HUDEP-2 (cell line): ENCODE results near the gene ALG8.

Experiments used
- DNase-seq, 76 experiments: peaks; one replicate each; lab custom pipeline; 2025; ENCODE audit not compliant: unreplicated experiment in 76 of 76; lab: John Stamatoyannopoulos, UW

Gene ALG8

GRCh38 chr11:78161346-78161745 is 21.9 kb upstream of the ALG8 start:
- no peak for DNase-seq

GRCh38 chr11:78160557-78160956 is 21.1 kb upstream of the ALG8 start:
- DNase-seq: no peak

- DNase-seq: no peak
Measured at GRCh38 chr11:78158987-78159652, 19.7 kb upstream of the ALG8 start.

- peak in 13 of 76 experiments; percentile 3 to 48 (median 26) for DNase-seq
Measured at GRCh38 chr11:78156127-78156844, 16.9 kb upstream of the ALG8 start.

- DNase-seq: no peak
Measured at GRCh38 chr11:78151804-78152203, 12.4 kb upstream of the ALG8 start.

- no peak for DNase-seq
Measured at GRCh38 chr11:78150754-78151153, 11.3 kb upstream of the ALG8 start.

GRCh38 chr11:78150346-78150745 is 10.9 kb upstream of the ALG8 start:
- DNase-seq: no peak

GRCh38 chr11:78149646-78150045 is 10.2 kb upstream of the ALG8 start:
- no peak for DNase-seq

- no peak for DNase-seq
Measured at GRCh38 chr11:78147807-78148206, 8.4 kb upstream of the ALG8 start.

- no peak for DNase-seq
Measured at GRCh38 chr11:78145511-78146025, 6.1 kb upstream of the ALG8 start.

GRCh38 chr11:78140392-78141077 is 1.1 kb upstream of the ALG8 start:
- DNase-seq: peak in 1 of 76 experiments; percentile 7

- peak in 62 of 76 experiments; percentile 3 to 75 (median 35) for DNase-seq
Measured at GRCh38 chr11:78138694-78139421, 568 bp downstream of the ALG8 start.

GRCh38 chr11:78138291-78138690 is 1.1 kb downstream of the ALG8 start:
- no peak for DNase-seq

GRCh38 chr11:78132475-78132874 is 7.0 kb downstream of the ALG8 start:
- no peak for DNase-seq

GRCh38 chr11:78131956-78132355 is 7.5 kb downstream of the ALG8 start:
- no peak for DNase-seq

- DNase-seq: no peak
Measured at GRCh38 chr11:78127403-78127802, 12.0 kb downstream of the ALG8 start.

- DNase-seq: no peak
Measured at GRCh38 chr11:78112582-78113275, 26.7 kb downstream of the ALG8 start.

GRCh38 chr11:78111298-78111697 is 28.1 kb downstream of the ALG8 start:
- no peak for DNase-seq

GRCh38 chr11:78110830-78111229 is 28.6 kb downstream of the ALG8 start:
- DNase-seq: no peak

- no peak for DNase-seq
Measured at GRCh38 chr11:78110351-78110750, 29.1 kb downstream of the ALG8 start.
